Activated naive CD4-positive, alpha-beta T cell treated with anti-CD3 and anti-CD28 coated beads, Interleukin-2, amount 50 U/mL, for 24 hours (primary cell): ENCODE data around the gene CLDN24.

Experiments used
- H3K27ac Mint-ChIP-seq: one replicate; pipeline ENCODE4 v1.8.0; 2021; ENCODE audit warnings: mild to moderate bottlenecking, mixed read lengths
- H3K27me3 Mint-ChIP-seq: one replicate; pipeline ENCODE4 v1.8.0; 2021; ENCODE audit warnings: mixed read lengths
- H3K36me3 Mint-ChIP-seq: one replicate; pipeline ENCODE4 v1.8.0; 2021; ENCODE audit warnings: mixed read lengths
- H3K4me1 Mint-ChIP-seq: one replicate; pipeline ENCODE4 v1.8.0; 2021; ENCODE audit warnings: mixed read lengths
- H3K4me3 Mint-ChIP-seq: one replicate; pipeline ENCODE4 v1.8.0; 2021; ENCODE audit warnings: mild to moderate bottlenecking, mixed read lengths
- H3K9me3 Mint-ChIP-seq: one replicate; pipeline ENCODE4 v1.8.0; 2021; ENCODE audit warnings: mixed read lengths

Gene CLDN24

GRCh38 chr4:183286590-183287308 is 35.5 kb downstream of the CLDN24 start:
- Mint-ChIP-seq H3K27me3 (no peaks in the 10 kb centered on the region), H3K9me3 (no peaks in the 10 kb centered on the region), H3K27ac (no peak overlapping the region), H3K36me3 (peaks cover 12% of the 10 kb centered on the region), H3K4me3 (no peak overlapping the region), H3K4me1 (no peaks in the 10 kb centered on the region)

- no peaks in the 10 kb centered on the region for H3K4me1 Mint-ChIP-seq
- H3K36me3 Mint-ChIP-seq, result peaks cover 12% of the 10 kb centered on the region
- no peak overlapping the region for H3K4me3 Mint-ChIP-seq
- H3K27ac Mint-ChIP-seq, result no peak overlapping the region
- H3K27me3 Mint-ChIP-seq, result no peaks in the 10 kb centered on the region
- no peaks in the 10 kb centered on the region for H3K9me3 Mint-ChIP-seq
Observed at GRCh38 chr4:183285886-183286285, 36.3 kb downstream of the CLDN24 start.

- no peaks in the 10 kb centered on the region for H3K9me3 Mint-ChIP-seq
- no peaks in the 10 kb centered on the region for H3K4me1 Mint-ChIP-seq
- H3K4me3 Mint-ChIP-seq, result no peak overlapping the region
- H3K27ac Mint-ChIP-seq, result no peak overlapping the region
- H3K36me3 Mint-ChIP-seq, result peaks cover 15% of the 10 kb centered on the region
- H3K27me3 Mint-ChIP-seq, result no peaks in the 10 kb centered on the region
Observed at GRCh38 chr4:183284965-183285364, 37.3 kb downstream of the CLDN24 start.

DNA sequence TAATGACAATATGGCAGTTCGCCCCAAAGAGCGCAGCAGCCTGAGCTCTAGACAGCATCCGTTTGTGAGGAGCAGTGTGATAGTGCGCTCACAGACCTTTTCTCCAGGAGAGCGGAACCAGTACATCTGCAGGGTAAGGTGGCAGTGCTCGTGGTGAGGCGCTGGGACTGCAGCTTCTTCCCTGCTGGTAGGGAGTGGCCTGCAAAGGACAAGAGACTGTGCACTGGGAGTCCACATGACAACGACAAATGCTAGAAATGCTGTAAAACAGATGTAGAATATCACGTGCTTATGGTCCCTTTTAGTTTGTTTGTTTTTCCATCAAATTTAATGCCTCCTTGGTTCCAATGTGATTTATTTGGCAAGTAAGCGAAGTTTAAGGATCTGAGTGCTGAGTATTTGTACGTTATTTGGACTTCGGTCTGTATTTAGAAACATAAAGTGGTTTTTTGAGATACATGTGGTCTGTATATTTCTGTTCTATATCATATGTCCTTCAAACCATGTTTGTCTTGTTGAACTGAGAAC is 37.9 kb downstream of the CLDN24 start:
- H3K27me3 Mint-ChIP-seq, result no peaks in the 10 kb centered on the region
- no peak overlapping the region for H3K4me3 Mint-ChIP-seq
- no peak overlapping the region for H3K27ac Mint-ChIP-seq
- no peaks in the 10 kb centered on the region for H3K4me1 Mint-ChIP-seq
- no peaks in the 10 kb centered on the region for H3K9me3 Mint-ChIP-seq
- H3K36me3 Mint-ChIP-seq, result peaks cover 13% of the 10 kb centered on the region

- Mint-ChIP-seq H3K36me3 (peaks cover 26% of the 10 kb centered on the region), H3K9me3 (no peaks in the 10 kb centered on the region), H3K4me3 (no peak overlapping the region), H3K4me1 (no peaks in the 10 kb centered on the region), H3K27ac (no peak overlapping the region), H3K27me3 (no peaks in the 10 kb centered on the region)
Observed at GRCh38 chr4:183276106-183276505, 46.1 kb downstream of the CLDN24 start.

GRCh38 chr4:183272384-183272783 is 49.8 kb downstream of the CLDN24 start:
- peaks cover 25% of the 10 kb centered on the region for H3K36me3 Mint-ChIP-seq
- no peak overlapping the region for H3K27ac Mint-ChIP-seq
- H3K9me3 Mint-ChIP-seq, result no peaks in the 10 kb centered on the region
- H3K27me3 Mint-ChIP-seq, result no peaks in the 10 kb centered on the region
- no peaks in the 10 kb centered on the region for H3K4me1 Mint-ChIP-seq
- H3K4me3 Mint-ChIP-seq, result no peak overlapping the region
